ENCODE results near the gene RPTOR. TPM values are rescaled to one million over a fixed set of nuclear protein-coding genes. Genes with fewer than 3 reads are reported as not detected.

The RPTOR gene
- polyA plus RNA-seq, 1 donor (not counting 4 experiments of a cell fraction or from before 2014, with no cell fraction given): 4.0 TPM

DNA sequence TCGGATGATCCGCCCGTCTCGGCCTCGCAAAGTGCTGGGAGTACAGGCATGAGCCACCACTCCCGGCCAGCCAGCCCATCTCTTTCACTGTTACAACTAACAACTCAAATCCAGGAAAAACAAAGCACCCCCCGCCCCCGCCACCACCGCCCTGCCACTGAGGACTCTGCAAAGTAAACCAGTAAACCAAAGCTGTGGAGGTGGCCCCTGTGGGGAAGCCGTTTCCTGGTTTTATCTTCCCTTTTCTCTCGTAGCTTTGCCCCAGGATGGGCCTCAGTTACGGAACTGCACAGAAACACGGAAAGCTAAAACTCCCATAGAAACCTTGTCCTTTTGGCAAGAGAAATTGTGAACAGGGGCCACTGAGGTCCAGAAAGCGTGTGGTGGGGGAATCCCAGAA lies 464.5 kb downstream of the RPTOR start:
- Histone ChIP-seq H3K27me3 (ENCODE audit: control insufficient read depth, extremely low read depth, insufficient read depth, low read length) (peaks cover 33% of the 10 kb centered on the region), H2AFZ (ENCODE audit: control insufficient read depth, low read length) (no peak overlapping the region), H3K79me2 (ENCODE audit: control insufficient read depth, insufficient read depth, low read length) (no peaks in the 10 kb centered on the region), H3K4me3 (ENCODE audit: control insufficient read depth in 2 of 3, extremely low read depth in 1 of 3, insufficient read depth in 2 of 3, low read depth in 1 of 3, low read length in 3 of 3) (no peak overlapping the region), H3K27ac (ENCODE audit: control insufficient read depth, insufficient read depth, low read length) (no peak overlapping the region), H3K36me3 (ENCODE audit: control insufficient read depth in 2 of 2, extremely low read depth in 1 of 2, insufficient read depth in 2 of 2, low read length in 2 of 2) (no peaks in the 10 kb centered on the region), H4K20me1 (ENCODE audit: control insufficient read depth, extremely low read depth, insufficient read depth, low read length) (no peaks in the 10 kb centered on the region), H3K9me3 (ENCODE audit: control insufficient read depth, low read depth, low read length) (peaks cover 2% of the 10 kb centered on the region), H3K4me2 (ENCODE audit: control insufficient read depth, extremely low read depth, insufficient read depth, low read depth, low read length) (no peak overlapping the region), H3K9ac (ENCODE audit: control insufficient read depth, extremely low read depth, insufficient read depth, low read length) (no peak overlapping the region), H3K9me1 (ENCODE audit: control insufficient read depth, extremely low read depth, insufficient read depth, low read length) (no peaks in the 10 kb centered on the region), H3K4me1 (ENCODE audit: control insufficient read depth, extremely low read depth, insufficient read depth, low read length) (peaks cover 7% of the 10 kb centered on the region)
- TF ChIP-seq EZH2 (IDR thresholded peaks at IDR 0.05; ENCODE audit: low read length): no peak
- TF ChIP-seq, protein P1, sequence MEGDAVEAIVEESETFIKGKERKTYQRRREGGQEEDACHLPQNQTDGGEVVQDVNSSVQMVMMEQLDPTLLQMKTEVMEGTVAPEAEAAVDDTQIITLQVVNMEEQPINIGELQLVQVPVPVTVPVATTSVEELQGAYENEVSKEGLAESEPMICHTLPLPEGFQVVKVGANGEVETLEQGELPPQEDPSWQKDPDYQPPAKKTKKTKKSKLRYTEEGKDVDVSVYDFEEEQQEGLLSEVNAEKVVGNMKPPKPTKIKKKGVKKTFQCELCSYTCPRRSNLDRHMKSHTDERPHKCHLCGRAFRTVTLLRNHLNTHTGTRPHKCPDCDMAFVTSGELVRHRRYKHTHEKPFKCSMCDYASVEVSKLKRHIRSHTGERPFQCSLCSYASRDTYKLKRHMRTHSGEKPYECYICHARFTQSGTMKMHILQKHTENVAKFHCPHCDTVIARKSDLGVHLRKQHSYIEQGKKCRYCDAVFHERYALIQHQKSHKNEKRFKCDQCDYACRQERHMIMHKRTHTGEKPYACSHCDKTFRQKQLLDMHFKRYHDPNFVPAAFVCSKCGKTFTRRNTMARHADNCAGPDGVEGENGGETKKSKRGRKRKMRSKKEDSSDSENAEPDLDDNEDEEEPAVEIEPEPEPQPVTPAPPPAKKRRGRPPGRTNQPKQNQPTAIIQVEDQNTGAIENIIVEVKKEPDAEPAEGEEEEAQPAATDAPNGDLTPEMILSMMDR (optimal IDR thresholded peaks at IDR 0.05 in 1 of 3, IDR thresholded peaks at IDR 0.05 in 1 of 3, conservative IDR thresholded peaks at IDR 0.05 in 1 of 3; ENCODE audit: extremely low read depth in 1 of 3, insufficient read depth in 2 of 3, low read length in 3 of 3): no peak
- dilution Hi-C loops (cut with MboI; ENCODE audit: extremely low pct_ligation_motif_present, low sequenced_read_pairs): no loop called here
- DNase-seq (ENCODE audit: low read depth, low spot score) (no peak), FAIRE-seq (no peak)

DNA sequence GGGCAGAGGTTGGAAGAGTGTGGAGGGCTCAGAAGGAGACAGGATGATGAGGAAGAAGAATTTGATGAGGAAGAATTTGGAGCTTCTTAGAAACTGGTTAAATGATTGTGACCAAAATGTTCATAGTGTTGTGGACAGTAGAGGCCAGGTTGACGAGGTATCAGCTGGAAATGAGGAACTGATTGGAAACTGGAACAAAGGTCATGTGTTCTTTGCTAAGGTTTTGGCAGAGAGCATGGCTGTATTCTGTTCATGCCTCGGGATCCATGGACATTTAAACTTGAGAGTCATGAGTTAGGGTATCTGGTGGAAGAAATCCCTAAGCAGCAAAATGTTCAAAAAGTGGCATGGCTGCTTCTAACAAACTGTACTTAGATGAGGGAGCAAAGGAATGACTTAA lies 466.3 kb downstream of the RPTOR start:
- Histone ChIP-seq H3K4me2 (ENCODE audit: control insufficient read depth, extremely low read depth, insufficient read depth, low read depth, low read length) (no peak overlapping the region), H3K79me2 (ENCODE audit: control insufficient read depth, insufficient read depth, low read length) (no peaks in the 10 kb centered on the region), H4K20me1 (ENCODE audit: control insufficient read depth, extremely low read depth, insufficient read depth, low read length) (no peaks in the 10 kb centered on the region), H3K36me3 (ENCODE audit: control insufficient read depth in 2 of 2, extremely low read depth in 1 of 2, insufficient read depth in 2 of 2, low read length in 2 of 2) (no peaks in the 10 kb centered on the region), H3K4me3 (ENCODE audit: control insufficient read depth in 2 of 3, extremely low read depth in 1 of 3, insufficient read depth in 2 of 3, low read depth in 1 of 3, low read length in 3 of 3) (no peak overlapping the region), H3K27me3 (ENCODE audit: control insufficient read depth, extremely low read depth, insufficient read depth, low read length) (peaks cover 23% of the 10 kb centered on the region), H3K4me1 (ENCODE audit: control insufficient read depth, extremely low read depth, insufficient read depth, low read length) (peaks cover 4% of the 10 kb centered on the region), H3K9ac (ENCODE audit: control insufficient read depth, extremely low read depth, insufficient read depth, low read length) (no peak overlapping the region), H3K9me3 (ENCODE audit: control insufficient read depth, low read depth, low read length) (peaks cover 2% of the 10 kb centered on the region), H3K27ac (ENCODE audit: control insufficient read depth, insufficient read depth, low read length) (no peak overlapping the region), H3K9me1 (ENCODE audit: control insufficient read depth, extremely low read depth, insufficient read depth, low read length) (no peaks in the 10 kb centered on the region), H2AFZ (ENCODE audit: control insufficient read depth, low read length) (no peak overlapping the region)
- dilution Hi-C loops (cut with MboI; ENCODE audit: extremely low pct_ligation_motif_present, low sequenced_read_pairs): no loop called here
- DNase-seq (ENCODE audit: low read depth, low spot score): no peak
- TF ChIP-seq EZH2 (IDR thresholded peaks at IDR 0.05; ENCODE audit: low read length): no peak
- TF ChIP-seq, protein P1 (optimal IDR thresholded peaks at IDR 0.05 in 1 of 3, IDR thresholded peaks at IDR 0.05 in 1 of 3, conservative IDR thresholded peaks at IDR 0.05 in 1 of 3; ENCODE audit: extremely low read depth in 1 of 3, insufficient read depth in 2 of 3, low read length in 3 of 3): no peak
- FAIRE-seq: no peak

Measured in keratinocyte (primary cell).